Measurements from ENCODE around the gene GOLIM4.
"Not testable (repeated sequence)": the region's sequence is repeated elsewhere in the genome, so short reads cannot be mapped to it uniquely, and the experiment has no call there.

GOLIM4 gene, protein sequence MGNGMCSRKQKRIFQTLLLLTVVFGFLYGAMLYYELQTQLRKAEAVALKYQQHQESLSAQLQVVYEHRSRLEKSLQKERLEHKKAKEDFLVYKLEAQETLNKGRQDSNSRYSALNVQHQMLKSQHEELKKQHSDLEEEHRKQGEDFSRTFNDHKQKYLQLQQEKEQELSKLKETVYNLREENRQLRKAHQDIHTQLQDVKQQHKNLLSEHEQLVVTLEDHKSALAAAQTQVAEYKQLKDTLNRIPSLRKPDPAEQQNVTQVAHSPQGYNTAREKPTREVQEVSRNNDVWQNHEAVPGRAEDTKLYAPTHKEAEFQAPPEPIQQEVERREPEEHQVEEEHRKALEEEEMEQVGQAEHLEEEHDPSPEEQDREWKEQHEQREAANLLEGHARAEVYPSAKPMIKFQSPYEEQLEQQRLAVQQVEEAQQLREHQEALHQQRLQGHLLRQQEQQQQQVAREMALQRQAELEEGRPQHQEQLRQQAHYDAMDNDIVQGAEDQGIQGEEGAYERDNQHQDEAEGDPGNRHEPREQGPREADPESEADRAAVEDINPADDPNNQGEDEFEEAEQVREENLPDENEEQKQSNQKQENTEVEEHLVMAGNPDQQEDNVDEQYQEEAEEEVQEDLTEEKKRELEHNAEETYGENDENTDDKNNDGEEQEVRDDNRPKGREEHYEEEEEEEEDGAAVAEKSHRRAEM

DNA sequence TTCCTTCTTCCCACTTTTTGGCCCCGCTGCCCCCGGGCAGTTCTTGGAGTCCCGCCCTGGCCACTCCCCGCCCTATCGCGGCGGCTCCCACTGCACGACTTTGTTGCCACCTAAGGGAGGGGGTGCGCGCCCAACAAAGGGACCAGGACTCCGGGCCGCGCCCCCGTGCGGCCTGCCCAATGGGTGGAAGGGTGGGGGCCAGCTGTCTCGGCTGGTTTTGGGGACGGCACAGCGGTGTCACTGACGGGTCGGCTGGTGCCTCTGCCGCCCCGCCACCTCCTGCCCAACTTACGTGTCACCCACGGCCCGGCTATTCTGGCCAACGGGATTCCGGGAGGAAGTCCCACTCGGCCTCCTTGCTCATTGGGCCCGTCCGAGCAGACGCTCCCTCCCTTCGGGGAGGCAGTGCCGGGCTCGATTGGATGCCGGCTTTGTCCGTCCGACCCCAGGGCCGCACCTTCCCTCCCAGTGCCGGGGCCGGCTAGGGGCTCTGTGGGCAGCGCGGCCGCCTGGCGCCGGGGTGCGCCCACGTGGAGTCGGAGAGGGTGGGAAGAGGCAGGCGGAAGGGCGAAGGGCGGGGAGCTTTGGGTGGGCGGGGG is at the start of gene GOLIM4:
TSS of gene GOLIM4 (minus strand) at position 314 of the 599 bp plus-strand sequence. CDS start 639 bp downstream, outside the sequence.
- peak within 1 kb of the TSS; percentile 94 to 95 for H3K4me3 ChIP-seq (replicated peaks in 1 of 2; ENCODE audit: low read depth in 2 of 2, low read length in 2 of 2)
- peak; percentile 97 to 98 for DNase-seq (ENCODE audit: low read depth in 2 of 2)
- TF ChIP-seq CTCF (IDR thresholded peaks at IDR 0.05; ENCODE audit: low read depth, low read length) = no peak

GRCh38 chr3:168141405-168141998 is 45.8 kb upstream of the GOLIM4 start:
- no peak overlapping the region for H3K4me3 ChIP-seq (replicated peaks in 1 of 2; ENCODE audit: low read depth in 2 of 2, low read length in 2 of 2)
- DNase-seq (ENCODE audit: low read depth in 2 of 2) = no peak
- TF ChIP-seq CTCF (IDR thresholded peaks at IDR 0.05; ENCODE audit: low read depth, low read length) = no peak

DNA sequence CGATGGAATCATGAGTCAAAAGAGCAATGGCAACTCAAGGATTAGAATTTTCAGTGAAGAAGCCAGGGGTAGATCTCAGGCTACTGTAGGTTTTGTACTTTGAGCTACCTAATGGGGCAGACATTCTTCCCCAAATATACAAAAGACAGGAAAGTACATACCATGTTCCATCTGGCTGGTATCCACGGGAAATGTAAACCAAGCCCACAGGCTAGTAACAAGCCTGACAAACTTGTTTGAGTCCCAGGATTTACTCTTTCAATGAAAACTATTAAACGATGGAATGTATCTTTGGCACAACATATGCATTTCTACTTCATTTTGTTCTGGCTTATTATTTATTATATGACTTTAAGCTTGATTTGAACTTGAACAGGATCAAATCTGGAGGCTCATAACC is 44.2 kb upstream of the GOLIM4 start:
- no peak for TF ChIP-seq CTCF (IDR thresholded peaks at IDR 0.05; ENCODE audit: low read depth, low read length)
- no peak overlapping the region for H3K4me3 ChIP-seq (replicated peaks in 1 of 2; ENCODE audit: low read depth in 2 of 2, low read length in 2 of 2)

GRCh38 chr3:168138421-168138820 is 42.7 kb upstream of the GOLIM4 start:
- DNase-seq (ENCODE audit: low read depth in 2 of 2) = no peak
- no peak for TF ChIP-seq CTCF (IDR thresholded peaks at IDR 0.05; ENCODE audit: low read depth, low read length)
- no peak overlapping the region for H3K4me3 ChIP-seq (replicated peaks in 1 of 2; ENCODE audit: low read depth in 2 of 2, low read length in 2 of 2)

More for the DNA sequence above, 44.2 kb upstream of the GOLIM4 start:
- DNase-seq (ENCODE audit: low read depth in 2 of 2) = no peak

DNA sequence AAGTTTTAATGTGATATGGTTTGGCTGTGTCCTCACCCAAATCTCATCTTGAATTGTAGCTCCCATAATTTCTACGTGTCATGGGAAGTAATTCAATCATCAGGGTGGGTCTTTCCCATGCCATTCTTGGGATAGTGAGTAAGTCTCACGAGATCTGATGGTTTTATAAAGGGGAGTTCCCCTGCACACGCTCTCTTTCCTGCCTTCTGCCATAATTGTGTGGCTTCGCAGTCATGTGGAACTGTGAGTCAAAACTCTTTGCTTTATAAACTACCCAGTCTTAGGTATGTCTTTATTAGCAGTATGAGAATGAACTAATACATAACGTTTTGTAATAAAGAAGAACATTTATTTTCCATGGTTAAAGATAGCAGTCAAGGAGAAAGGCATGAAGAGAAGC is 39.2 kb upstream of the GOLIM4 start:
- no peak overlapping the region for H3K4me3 ChIP-seq (replicated peaks in 1 of 2; ENCODE audit: low read depth in 2 of 2, low read length in 2 of 2)
- TF ChIP-seq CTCF (IDR thresholded peaks at IDR 0.05; ENCODE audit: low read depth, low read length) = no peak
- peak in 1 of 2 donors; percentile 16 for DNase-seq (ENCODE audit: low read depth in 2 of 2)

GRCh38 chr3:168130250-168130649 is 34.5 kb upstream of the GOLIM4 start:
- not testable (repeated sequence) for H3K4me3 ChIP-seq (replicated peaks in 1 of 2; ENCODE audit: low read depth in 2 of 2, low read length in 2 of 2); DNase-seq (ENCODE audit: low read depth in 2 of 2)

GRCh38 chr3:168128463-168128862 is 32.7 kb upstream of the GOLIM4 start:
- not testable (repeated sequence) for H3K4me3 ChIP-seq (replicated peaks in 1 of 2; ENCODE audit: low read depth in 2 of 2, low read length in 2 of 2); DNase-seq (ENCODE audit: low read depth in 2 of 2)
